AG09309 (cell line): ENCODE measurements around the gene ADARB1.

Source experiments
- DNase-seq: peaks from one replicate; pipeline ENCODE4 v3.0.0-alpha.2; 2010; ENCODE audit warnings: low read depth
- H3K4me3 ChIP-seq: 2 replicates; pipeline ENCODE4 v1.5.1; 2011; ENCODE audit warnings: mild to moderate bottlenecking, low read depth, low read length, moderate library complexity; ENCODE audit not compliant: control insufficient read depth
- TF ChIP-seq, protein P1 (sequence below): IDR thresholded peaks from 2 replicates; pipeline ENCODE4 v1.5.1; 2011; ENCODE audit warnings: mild to moderate bottlenecking, low read depth, low read length, inconsistent platforms; ENCODE audit not compliant: insufficient read depth, control insufficient read depth; ENCODE audit errors: missing control alignments

Gene ADARB1

GRCh38 chr21:45163413-45164123 lies 89.2 kb downstream of the ADARB1 start:
- TF ChIP-seq, protein P1, sequence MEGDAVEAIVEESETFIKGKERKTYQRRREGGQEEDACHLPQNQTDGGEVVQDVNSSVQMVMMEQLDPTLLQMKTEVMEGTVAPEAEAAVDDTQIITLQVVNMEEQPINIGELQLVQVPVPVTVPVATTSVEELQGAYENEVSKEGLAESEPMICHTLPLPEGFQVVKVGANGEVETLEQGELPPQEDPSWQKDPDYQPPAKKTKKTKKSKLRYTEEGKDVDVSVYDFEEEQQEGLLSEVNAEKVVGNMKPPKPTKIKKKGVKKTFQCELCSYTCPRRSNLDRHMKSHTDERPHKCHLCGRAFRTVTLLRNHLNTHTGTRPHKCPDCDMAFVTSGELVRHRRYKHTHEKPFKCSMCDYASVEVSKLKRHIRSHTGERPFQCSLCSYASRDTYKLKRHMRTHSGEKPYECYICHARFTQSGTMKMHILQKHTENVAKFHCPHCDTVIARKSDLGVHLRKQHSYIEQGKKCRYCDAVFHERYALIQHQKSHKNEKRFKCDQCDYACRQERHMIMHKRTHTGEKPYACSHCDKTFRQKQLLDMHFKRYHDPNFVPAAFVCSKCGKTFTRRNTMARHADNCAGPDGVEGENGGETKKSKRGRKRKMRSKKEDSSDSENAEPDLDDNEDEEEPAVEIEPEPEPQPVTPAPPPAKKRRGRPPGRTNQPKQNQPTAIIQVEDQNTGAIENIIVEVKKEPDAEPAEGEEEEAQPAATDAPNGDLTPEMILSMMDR: no peak
- no peak for DNase-seq
- no peak overlapping the region for H3K4me3 ChIP-seq

GRCh38 chr21:45164124-45164511 lies 89.7 kb downstream of the ADARB1 start:
- DNase-seq: no peak
- TF ChIP-seq, protein P1: no peak
- no peak overlapping the region for H3K4me3 ChIP-seq

GRCh38 chr21:45164838-45165237 lies 90.5 kb downstream of the ADARB1 start:
- TF ChIP-seq, protein P1: no peak
- H3K4me3 ChIP-seq: no peak overlapping the region
- no peak for DNase-seq

DNA sequence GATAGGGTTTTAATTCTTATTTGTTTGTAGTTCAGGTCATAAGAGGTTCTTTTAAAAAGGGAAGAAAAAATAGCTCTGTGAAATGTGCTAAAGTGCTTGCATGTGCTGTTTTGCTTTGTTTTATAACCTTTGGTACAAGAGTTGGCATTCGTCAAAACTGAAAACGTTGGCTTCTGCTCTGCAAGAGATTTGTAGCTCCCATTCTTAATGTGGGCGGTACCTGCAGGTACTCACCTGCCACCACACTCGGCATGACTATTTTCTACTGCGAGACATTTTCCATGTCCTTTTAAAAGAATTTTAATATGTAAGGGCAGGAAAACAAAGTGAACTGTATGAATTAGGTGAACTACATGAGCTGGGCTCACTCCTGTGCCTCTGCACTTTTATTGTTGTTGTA lies 92.6 kb downstream of the ADARB1 start:
- TF ChIP-seq, protein P1: no peak
- no peak for DNase-seq
- no peak overlapping the region for H3K4me3 ChIP-seq

- H3K4me3 ChIP-seq: no peak overlapping the region
- peak; percentile 23 for DNase-seq
- TF ChIP-seq, protein P1: peak; percentile 20
Observed at GRCh38 chr21:45167796-45168222, 93.4 kb downstream of the ADARB1 start.

DNA sequence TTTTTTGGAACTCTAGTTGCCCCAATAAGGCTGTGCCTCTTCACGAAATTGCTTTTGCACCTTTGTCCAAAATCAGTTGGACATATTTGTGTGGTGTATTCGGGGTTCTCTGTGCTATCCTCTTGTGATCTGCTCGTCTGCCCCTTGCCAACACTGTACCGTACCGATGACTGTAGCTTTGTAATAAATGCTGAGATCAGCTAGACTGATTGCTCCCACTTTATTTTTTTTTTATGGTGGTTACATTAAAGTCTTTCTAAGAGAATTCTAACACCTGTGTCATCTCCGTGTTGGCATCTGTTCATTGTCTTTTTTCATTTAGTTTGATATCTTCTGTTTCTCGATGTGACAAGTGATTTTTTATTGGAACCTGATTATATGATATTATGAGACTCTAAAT lies 94.1 kb downstream of the ADARB1 start:
- no peak overlapping the region for H3K4me3 ChIP-seq
- no peak for DNase-seq
- TF ChIP-seq, protein P1: no peak
